ENCODE measurements around the gene KDM1B. TPM values are rescaled to one million over a fixed set of nuclear protein-coding genes. Genes with fewer than 3 reads are reported as not detected.
A peak's percentile ranks its signal among the peaks of the same experiment; 100 is the strongest.

Gene KDM1B
- total and polyA plus RNA-seq, 2 of the 8 experiments (the other 6 are each of a cell fraction or from before 2014, with no cell fraction given) = 3.7 to 7.5 TPM

GRCh38 chr6:18266523-18266912 lies 111.3 kb downstream of the KDM1B start:
- 96% methylated on average over 11 of the region's 11 CpGs; no CpG with 5 or more reads in 1 of the 2 experiments for WGBS, 2 experiments (ENCODE audit: extremely low coverage in 1 of 2, insufficient coverage in 1 of 2, insufficient read length in 1 of 2, insufficient replicate concordance in 2 of 2, low coverage in 1 of 2, low lambda C conversion rate in 2 of 2, missing lambda C conversion rate in 1 of 2)
- Histone ChIP-seq H3K23me2 (ENCODE audit: low read depth, low read length) (peaks cover 13% of the 10 kb centered on the region), H2AFZ (ENCODE audit: low read length) (no peak overlapping the region), H2BK20ac (ENCODE audit: low read length) (no peak overlapping the region), H2BK12ac (ENCODE audit: low read depth, low read length) (no peak overlapping the region; the same call in 1 of the 2 replicates), H3K79me2 (ENCODE audit: control insufficient read depth in 1 of 2, insufficient read depth in 2 of 2, low read length in 2 of 2) (peaks cover 24 to 28% of the 10 kb centered on the region in 2 experiments), H3K9me3 (ENCODE audit: insufficient read depth in 2 of 2, low read depth in 1 of 2, low read length in 1 of 2) (no peaks in the 10 kb centered on the region), H3K4me3 (ENCODE audit: extremely low read depth in 1 of 4, insufficient read depth in 2 of 4, low read depth in 3 of 4, low read length in 4 of 4) (no peak overlapping the region), H3K27me3 (replicated peaks in 1 of 4; ENCODE audit: control insufficient read depth in 3 of 4, extremely low read depth in 1 of 4, insufficient read depth in 3 of 4, low read length in 3 of 4) (no peaks in the 10 kb centered on the region; a peak in 1 of 7 replicates), H3K9ac (replicated peaks in 1 of 4; ENCODE audit: extremely low read depth in 1 of 4, low read depth in 3 of 4, low read length in 3 of 4) (no peak overlapping the region), H2BK15ac (ENCODE audit: low read length) (no peak overlapping the region), H4K91ac (replicated peaks; ENCODE audit: insufficient read length, low read length) (no peak overlapping the region), H4K5ac (ENCODE audit: insufficient read length, low read depth, low read length) (no peak overlapping the region), H3K18ac (ENCODE audit: extremely low read depth, low read length) (no peak overlapping the region), H3K14ac (ENCODE audit: insufficient read length) (no peak overlapping the region), H3K79me1 (ENCODE audit: low read depth, low read length) (no peaks in the 10 kb centered on the region), H3K36me3 (ENCODE audit: control insufficient read depth in 2 of 4, insufficient read depth in 4 of 4, low read length in 3 of 4) (peaks cover 0 to 15% (median 1%) of the 10 kb centered on the region in 4 experiments; a peak in 2 of 8 replicates), H3K4me2 (ENCODE audit: insufficient read depth in 1 of 2, low read depth in 2 of 2, low read length in 2 of 2) (no peak overlapping the region), H3K4ac (replicated peaks; ENCODE audit: insufficient read length, low read depth, low read length) (no peak overlapping the region), H2AK5ac (ENCODE audit: low read depth, low read length) (peak overlapping the region; percentile 61; the same call in 1 of the 2 replicates), H2BK5ac (ENCODE audit: low read depth, low read length) (no peak overlapping the region), H4K20me1 (replicated peaks in 1 of 2; ENCODE audit: control insufficient read depth in 1 of 2, insufficient read depth in 2 of 2, low read length in 2 of 2) (peaks cover 3 to 6% of the 10 kb centered on the region in 2 experiments), H3K23ac (ENCODE audit: insufficient read length) (no peak overlapping the region), H2BK120ac (replicated peaks; ENCODE audit: low read depth, low read length) (no peak overlapping the region), H3K27ac (ENCODE audit: low read depth, low read length) (no peak overlapping the region), H3K4me1 (replicated peaks in 1 of 4; ENCODE audit: control insufficient read depth in 3 of 4, insufficient read depth in 4 of 4, low read length in 3 of 4) (peaks cover 0 to 14% (median 6%) of the 10 kb centered on the region in 4 experiments; a peak in 5 of 7 replicates), H4K8ac (ENCODE audit: extremely low read depth, insufficient read depth, low read length) (no peak overlapping the region), H3K56ac (replicated peaks; ENCODE audit: insufficient read length, low read depth, low read length) (no peak overlapping the region)
- ChIA-PET CTCF (ENCODE audit: partially characterized antibody) (interaction anchor here (0.6 to 2.3 kb wide), 5 partner anchors 14 to 483 kb away, joined by 3 to 12 read pairs (median 3); no protein-coding TSS in a partner anchor), POLR2A (ENCODE audit: partially characterized antibody) (interaction anchor here (1.1 to 2.7 kb wide), 7 partner anchors 9 to 241 kb away, joined by 3 to 10 read pairs (median 4); no protein-coding TSS in a partner anchor)
- no peak for FAIRE-seq
- no peak for DNase-seq (ENCODE audit: low read depth in 1 of 2, low spot score in 2 of 2)
- TF ChIP-seq POLR2A (IDR thresholded peaks at IDR 0.05; ENCODE audit: control extremely low read depth in 1 of 2, low read depth in 2 of 2, low read length in 2 of 2) (no peak), USF2 (IDR thresholded peaks at IDR 0.05; ENCODE audit: low read length) (no peak), TAF7 (optimal IDR thresholded peaks at IDR 0.05; ENCODE audit: borderline replicate concordance, low read depth, low read length) (no peak)
